Transverse colon (tissue), 4 donors: Measurements from ENCODE around the gene SPATC1L. TPM values are rescaled to one million over a fixed set of nuclear protein-coding genes. Genes with fewer than 3 reads are reported as not detected.

ENCODE experiments used
- DNase-seq: peaks from one replicate; pipeline ENCODE4 v3.0.0-alpha.2; 2019
- H3K27ac ChIP-seq, 4 donors: fragments of 200-600 bp; sonication (generic); 2 replicates each; pipeline ENCODE4 v1.5.1; 2016 to 2018; ENCODE audit warnings: inconsistent platforms in 4 of 4
- H3K27me3 ChIP-seq: fragments of 200-600 bp; sonication (generic); 2 replicates; pipeline ENCODE4 v1.5.1; 2017; ENCODE audit warnings: inconsistent platforms
- H3K36me3 ChIP-seq, 4 donors: fragments of 200-600 bp; sonication (generic); 2 replicates each; pipeline ENCODE4 v1.5.1; 2017 to 2019; ENCODE audit warnings: inconsistent platforms in 4 of 4
- H3K4me1 ChIP-seq, 4 donors: fragments of 200-600 bp; sonication (generic); 2 replicates each; pipeline ENCODE4 v1.5.1; 2017 to 2020; ENCODE audit warnings: inconsistent platforms in 4 of 4
- H3K4me3 ChIP-seq, 4 donors: fragments of 200-600 bp; sonication (generic); 1 replicate in 1 of 4; 2 replicates in 3 of 4; pipeline versions ENCODE4 v1.5.1 to v1.6.1; 2017 to 2019; ENCODE audit warnings: inconsistent platforms in 4 of 4
- H3K9me3 ChIP-seq, 2 donors: fragments of 200-600 bp; sonication (generic); 2 replicates each; pipeline ENCODE4 v1.5.1; 2017 to 2019; ENCODE audit warnings: inconsistent platforms in 2 of 2
- EP300 ChIP-seq: sonication (generic); formaldehyde crosslinking; IDR thresholded peaks from one replicate; pipeline ENCODE4 v1.6.1; 2017; ENCODE audit warnings: antibody characterized with exemption, low read depth
- POLR2A ChIP-seq: fragments of 450-650 bp; IDR thresholded peaks from one replicate; pipeline ENCODE4 v1.6.1; 2016; ENCODE audit warnings: antibody characterized with exemption, mild to moderate bottlenecking, moderate library complexity
- POLR2AphosphoS5 ChIP-seq, 3 donors: sonication (generic); formaldehyde crosslinking; IDR thresholded peaks; one replicate each; pipeline ENCODE4 v1.6.1; 2016; ENCODE audit warnings: antibody characterized with exemption in 3 of 3
- WGBS, 2 donors: methylation state at CpG; one replicate each; pipeline ENCODE4 v1.1.5; 2018; ENCODE audit warnings: low coverage in 1 of 2; 5-methylcytosine and 5-hydroxymethylcytosine counted together
- in situ Hi-C, 4 donors: fragments of 200-750 bp; cut with MboI; loops; one replicate each; pipeline versions ENCODE4 v1.15.0 to v1.15.1; 2017; ENCODE audit warnings: low sequenced_read_pairs in 3 of 4, low pct_ligation_motif_present in 1 of 4, low pct_unique_long_range_greater_than_20kb in 1 of 4
- intact Hi-C: fragments of 100-400 bp; cut with DNase I; formaldehyde crosslinking; loops from one replicate; pipeline ENCODE4 v1.15.1; 2023; ENCODE audit warnings: low total_unique reads
- total RNA-seq, 4 donors: library from RNA; depleted of rRNA; stranded (reverse); fragments of >200 nt; gene quantifications; one replicate each; pipeline ENCODE4 v1.1.0, GENCODE V29; 2016
- TF ChIP-seq, protein P1 (sequence below), 5 experiments: fragments of 200-600 bp in 3 of 5; fragments of 450-650 bp in 2 of 5; sonication (generic) in 3 of 5; IDR thresholded peaks; 1 replicate in 2 of 5; 2 replicates in 3 of 5; pipeline ENCODE4 v1.5.1; 2016 to 2017; ENCODE audit warnings: antibody characterized with exemption in 5 of 5, inconsistent platforms in 3 of 5, mild to moderate bottlenecking in 2 of 5, moderate library complexity in 1 of 5

Gene SPATC1L
- total RNA-seq, 4 donors from 2014 or later = 1.2 to 11.0 (median 8.5) TPM; not detected in 1

DNA sequence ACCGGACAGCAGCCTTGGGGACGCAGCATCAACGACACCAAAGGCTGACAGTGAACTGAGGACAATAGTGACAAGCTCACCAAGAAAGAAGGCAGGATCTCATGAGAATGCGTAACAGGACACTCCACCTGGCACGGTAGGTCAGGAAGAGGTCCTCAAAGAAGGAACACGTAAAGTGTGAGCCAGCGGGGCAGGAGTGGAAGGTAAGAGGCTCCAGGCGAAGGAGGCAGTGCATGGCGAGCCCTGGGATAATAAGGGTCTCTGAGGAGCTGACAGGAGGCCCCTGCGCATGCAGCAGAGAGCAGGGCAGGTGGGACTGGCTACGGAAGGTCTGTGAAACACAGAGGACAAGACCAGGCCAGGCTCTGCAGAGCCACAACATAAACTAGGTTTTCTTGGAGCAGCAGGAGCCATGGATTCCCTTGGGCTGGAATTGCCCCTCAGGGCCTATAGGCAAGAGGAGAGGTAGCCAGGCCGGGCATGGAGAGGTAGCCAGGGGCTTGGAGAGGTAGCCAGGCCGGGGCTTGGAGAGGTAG lies 36.1 kb upstream of the SPATC1L start:
- intact Hi-C loops = no loop called here
- Histone ChIP-seq H3K4me3 (no peak overlapping the region), H3K27ac (no peak overlapping the region), H3K9me3 (no peaks in the 10 kb centered on the region), H3K27me3 (no peaks in the 10 kb centered on the region), H3K36me3 (peaks cover 0 to 6% (median 0%) of the 10 kb centered on the region in 4 donors), H3K4me1 (no peaks in the 10 kb centered on the region)
- TF ChIP-seq POLR2A = no peak
- no peak for TF ChIP-seq POLR2AphosphoS5 (IDR thresholded peaks at IDR 0.05)
- TF ChIP-seq EP300 = no peak
- TF ChIP-seq, protein P1, sequence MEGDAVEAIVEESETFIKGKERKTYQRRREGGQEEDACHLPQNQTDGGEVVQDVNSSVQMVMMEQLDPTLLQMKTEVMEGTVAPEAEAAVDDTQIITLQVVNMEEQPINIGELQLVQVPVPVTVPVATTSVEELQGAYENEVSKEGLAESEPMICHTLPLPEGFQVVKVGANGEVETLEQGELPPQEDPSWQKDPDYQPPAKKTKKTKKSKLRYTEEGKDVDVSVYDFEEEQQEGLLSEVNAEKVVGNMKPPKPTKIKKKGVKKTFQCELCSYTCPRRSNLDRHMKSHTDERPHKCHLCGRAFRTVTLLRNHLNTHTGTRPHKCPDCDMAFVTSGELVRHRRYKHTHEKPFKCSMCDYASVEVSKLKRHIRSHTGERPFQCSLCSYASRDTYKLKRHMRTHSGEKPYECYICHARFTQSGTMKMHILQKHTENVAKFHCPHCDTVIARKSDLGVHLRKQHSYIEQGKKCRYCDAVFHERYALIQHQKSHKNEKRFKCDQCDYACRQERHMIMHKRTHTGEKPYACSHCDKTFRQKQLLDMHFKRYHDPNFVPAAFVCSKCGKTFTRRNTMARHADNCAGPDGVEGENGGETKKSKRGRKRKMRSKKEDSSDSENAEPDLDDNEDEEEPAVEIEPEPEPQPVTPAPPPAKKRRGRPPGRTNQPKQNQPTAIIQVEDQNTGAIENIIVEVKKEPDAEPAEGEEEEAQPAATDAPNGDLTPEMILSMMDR (IDR thresholded peaks at IDR 0.05) = no peak
- 95 to 97% methylated on average over 8 to 13 of the region's 13 CpGs for WGBS, 2 donors
- in situ Hi-C loops = no loop called here
- DNase-seq = no peak

DNA sequence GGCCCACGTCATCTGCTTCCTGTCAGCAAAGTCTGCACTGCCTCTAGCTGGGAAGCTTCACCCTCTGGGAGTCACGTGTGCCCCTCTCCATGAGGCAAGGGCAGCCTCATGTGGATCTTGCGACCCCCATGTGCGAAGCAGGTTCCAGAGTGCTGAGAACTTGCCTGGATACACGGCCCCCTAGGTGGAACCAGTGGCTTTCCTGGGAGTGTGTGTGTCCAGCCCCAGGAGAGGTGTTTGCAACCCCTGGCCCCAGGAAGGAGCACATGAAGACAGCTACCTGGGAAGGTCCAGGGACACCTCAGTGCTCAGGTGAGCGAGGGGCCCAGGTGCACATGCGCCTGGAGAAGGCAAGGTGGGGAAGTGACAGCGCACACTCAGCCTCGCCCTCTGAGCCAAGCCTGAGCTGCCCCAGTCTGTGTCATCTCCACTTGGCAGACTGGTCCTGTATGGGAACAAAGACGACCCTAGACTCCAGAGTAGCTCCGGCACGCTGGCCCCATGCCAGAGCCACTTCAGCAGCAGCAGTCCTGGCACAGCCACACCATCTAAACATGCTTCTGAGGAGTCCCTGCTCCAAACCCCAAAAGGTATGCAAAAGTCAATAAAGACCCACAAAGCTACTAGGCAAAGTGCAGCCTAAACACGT lies 35.5 kb upstream of the SPATC1L start:
- H3K4me3 ChIP-seq = no peak overlapping the region
- DNase-seq = no peak

DNA sequence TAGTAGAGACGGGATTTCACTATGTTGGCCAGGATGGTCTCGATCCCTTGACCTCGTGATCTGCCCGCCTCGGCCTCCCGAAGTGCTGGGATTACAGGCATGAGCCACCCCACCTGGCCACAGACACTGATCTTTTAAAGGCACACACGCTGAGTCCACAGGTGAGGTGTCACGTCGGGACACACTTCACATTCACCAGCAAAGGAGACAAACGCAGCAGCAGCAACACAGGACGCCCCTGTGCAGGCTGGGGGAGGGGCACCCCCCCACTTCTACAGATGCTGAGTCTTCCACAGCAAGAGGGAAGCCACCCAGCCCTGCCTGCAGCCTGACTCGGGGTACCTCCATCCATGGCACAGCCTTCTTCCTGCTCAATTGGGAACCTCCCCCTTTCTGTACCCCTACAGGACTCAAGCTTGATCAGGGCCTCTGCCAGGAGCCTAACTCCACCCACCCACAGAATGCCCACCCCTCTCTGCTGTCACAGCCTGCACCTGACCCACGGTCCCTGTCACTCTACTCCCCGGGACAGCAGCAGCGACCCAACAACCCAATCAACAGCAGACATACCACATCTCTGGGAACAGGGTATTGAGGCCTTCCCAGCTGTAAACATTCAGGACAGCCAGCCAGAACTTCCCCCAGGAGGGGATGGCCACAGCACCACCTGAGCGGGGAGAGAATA lies 34.8 kb upstream of the SPATC1L start:
- intact Hi-C loops (no loop called here), in situ Hi-C loops (no loop called here)
- Histone ChIP-seq H3K4me1 (no peaks in the 10 kb centered on the region), H3K27me3 (no peaks in the 10 kb centered on the region), H3K9me3 (no peaks in the 10 kb centered on the region), H3K4me3 (no peak overlapping the region), H3K36me3 (peaks cover 0 to 7% (median 0%) of the 10 kb centered on the region in 4 donors), H3K27ac (no peak overlapping the region)
- DNase-seq = no peak
- TF ChIP-seq POLR2A (no peak), EP300 (no peak), POLR2AphosphoS5 (IDR thresholded peaks at IDR 0.05) (no peak)
- TF ChIP-seq, protein P1 (IDR thresholded peaks at IDR 0.05) = no peak
- WGBS, 2 donors = 94% methylated on average over 15 of the region's 16 CpGs; no CpG with 5 or more reads in 1 of the 2 donors

More for the DNA sequence above, 35.5 kb upstream of the SPATC1L start:
- TF ChIP-seq POLR2AphosphoS5 (IDR thresholded peaks at IDR 0.05) (no peak), EP300 (no peak), POLR2A (no peak)
- TF ChIP-seq, protein P1 (IDR thresholded peaks at IDR 0.05) = no peak
- in situ Hi-C loops = no loop called here
- intact Hi-C loops = no loop called here
- no peaks in the 10 kb centered on the region for H3K9me3 ChIP-seq
- H3K4me1 ChIP-seq = no peaks in the 10 kb centered on the region
- no peaks in the 10 kb centered on the region for H3K27me3 ChIP-seq
- no peak overlapping the region for H3K27ac ChIP-seq
- peaks cover 0 to 6% (median 0%) of the 10 kb centered on the region in 4 donors for H3K36me3 ChIP-seq
- WGBS, 2 donors = 75% methylated on average over 9 of the region's 13 CpGs; no CpG with 5 or more reads in 1 of the 2 donors

DNA sequence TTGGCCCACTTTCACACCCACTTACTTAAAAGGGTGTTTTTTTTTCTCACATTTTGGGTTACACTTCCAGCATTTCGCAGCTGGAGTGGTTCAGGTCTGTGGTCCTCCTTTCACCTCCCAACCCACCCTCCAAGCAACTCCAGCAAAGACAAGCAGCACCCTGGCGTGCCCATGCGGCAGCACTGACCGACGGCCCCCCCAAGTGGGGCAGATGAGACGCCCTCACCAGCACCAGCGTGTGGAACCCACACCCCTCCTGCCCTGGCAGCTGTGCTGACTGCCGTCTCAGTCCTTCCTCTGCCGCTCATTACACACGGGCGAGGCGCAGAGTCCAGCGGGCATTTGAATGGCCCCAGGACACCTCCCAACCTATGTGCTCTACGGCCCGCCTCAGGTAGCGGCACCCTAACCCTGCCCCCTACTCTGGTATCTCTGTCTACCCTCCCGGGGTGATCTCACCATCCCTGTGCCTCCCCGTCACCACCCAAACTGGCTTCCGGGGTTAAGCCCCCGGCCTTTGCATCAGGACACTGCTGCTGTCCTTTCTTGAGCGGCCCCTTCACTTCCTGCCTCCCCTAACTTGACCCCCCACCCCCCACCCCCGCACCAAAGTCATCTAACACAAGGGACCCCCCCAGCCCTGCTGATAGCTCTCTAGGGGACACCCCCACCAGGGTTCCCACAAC lies 33.4 kb upstream of the SPATC1L start:
- TF ChIP-seq, protein P1 (IDR thresholded peaks at IDR 0.05) = no peak
- TF ChIP-seq POLR2AphosphoS5 (IDR thresholded peaks at IDR 0.05) = no peak
- TF ChIP-seq POLR2A = no peak
- no peak for TF ChIP-seq EP300
- Histone ChIP-seq H3K27me3 (no peaks in the 10 kb centered on the region), H3K4me1 (no peaks in the 10 kb centered on the region), H3K27ac (no peak overlapping the region), H3K4me3 (no peak overlapping the region), H3K9me3 (no peaks in the 10 kb centered on the region), H3K36me3 (peaks cover 0 to 9% (median 0%) of the 10 kb centered on the region in 4 donors)
- intact Hi-C loops = no loop called here
- WGBS, 2 donors = 80 to 89% methylated on average over 2 to 22 of the region's 22 CpGs
- in situ Hi-C loops = no loop called here
- no peak for DNase-seq
